ENCODE results near the gene FBRSL1. TPM values are rescaled to one million over a fixed set of nuclear protein-coding genes. Genes with fewer than 3 reads are reported as not detected.

FBRSL1 gene
- total RNA-seq, 1 experiment from 2014 or later, result 124 TPM

- Histone ChIP-seq H4K20me1 (ENCODE audit: insufficient read depth) (no peaks in the 10 kb centered on the region), H3K4me2 (ENCODE audit: low read length) (no peak overlapping the region), H3K4me3 (replicated peaks in 1 of 2; ENCODE audit: low read depth in 1 of 2, low read length in 2 of 2) (no peak overlapping the region), H3K27ac (ENCODE audit: low read depth, low read length) (no peak overlapping the region), H3K9me2 (ENCODE audit: insufficient read depth) (no peaks in the 10 kb centered on the region), H3K9ac (ENCODE audit: low read length) (no peak overlapping the region), H3K9me3 (ENCODE audit: control insufficient read depth in 1 of 2, insufficient read depth in 1 of 2, low read depth in 1 of 2, low read length in 2 of 2) (peaks cover 6 to 17% of the 10 kb centered on the region in 2 experiments; a peak in 2 of 4 replicates), H3K4me1 (ENCODE audit: control insufficient read depth in 1 of 2, insufficient read depth in 2 of 2, low read length in 2 of 2) (no peaks in the 10 kb centered on the region), H3K36me3 (ENCODE audit: control insufficient read depth in 1 of 2, insufficient read depth in 2 of 2, low read length in 2 of 2) (no peaks in the 10 kb centered on the region), H2AFZ (ENCODE audit: low read depth, low read length, poor library complexity, severe bottlenecking) (no peak overlapping the region), H3K79me2 (ENCODE audit: insufficient read depth, low read length) (no peaks in the 10 kb centered on the region), H3K27me3 (ENCODE audit: insufficient read depth, low read length) (no peaks in the 10 kb centered on the region)
- ChIA-PET POLR2A (no interaction called here), RAD21 (ENCODE audit: low non-redundant PET in 1 of 2, low total read pairs in 2 of 2, uncharacterized antibody in 2 of 2, unreplicated experiment in 2 of 2) (no interaction called here), CTCF (no interaction called here)
- intact Hi-C loops (cut with micrococcal nuclease), result no loop called here
- DNase-seq (ENCODE audit: low read depth, low spot score), result no peak
- ATAC-seq, result no peak
- no TSS peak for BruUV-seq (replicated peaks)
- TF ChIP-seq CBX3 (IDR thresholded peaks at IDR 0.05; ENCODE audit: low read depth), result no peak
- no peak for TF ChIP-seq POLR2A (IDR thresholded peaks at IDR 0.05; ENCODE audit: borderline replicate concordance, extremely low read depth, insufficient read depth, insufficient read length)
- TF ChIP-seq ZNF274 (IDR thresholded peaks at IDR 0.05; ENCODE audit: low read depth, low read length), result no peak
- no peak for TF ChIP-seq YY1 (IDR thresholded peaks at IDR 0.05; ENCODE audit: extremely low read depth, insufficient replicate concordance, low read depth, low read length)
- no peak for TF ChIP-seq FOSL1 (IDR thresholded peaks at IDR 0.05; ENCODE audit: low read depth)
- TF ChIP-seq ATF3 (IDR thresholded peaks at IDR 0.05), result no peak
These were observed 40.0 kb downstream of the FBRSL1 start for GRCh38 chr12:132529906-132530305.

GRCh38 chr12:132530447-132530846 lies 40.5 kb downstream of the FBRSL1 start:
- RAD21 ChIA-PET (ENCODE audit: low non-redundant PET in 1 of 2, low total read pairs in 2 of 2, uncharacterized antibody in 2 of 2, unreplicated experiment in 2 of 2), result no interaction called here
- intact Hi-C loops (cut with micrococcal nuclease), result no loop called here
- CTCF ChIA-PET, result no interaction called here
- H3K4me3 ChIP-seq (replicated peaks in 1 of 2; ENCODE audit: low read depth in 1 of 2, low read length in 2 of 2), result no peak overlapping the region
- POLR2A ChIA-PET, result no interaction called here
- ATAC-seq (no peak), DNase-seq (ENCODE audit: low read depth, low spot score) (no peak)
- no TSS peak for BruUV-seq (replicated peaks)
- H3K27ac ChIP-seq (ENCODE audit: low read depth, low read length), result no peak overlapping the region
- H3K79me2 ChIP-seq (ENCODE audit: insufficient read depth, low read length), result no peaks in the 10 kb centered on the region
- no peak overlapping the region for H3K9ac ChIP-seq (ENCODE audit: low read length)
- H3K9me2 ChIP-seq (ENCODE audit: insufficient read depth), result no peaks in the 10 kb centered on the region
- H3K27me3 ChIP-seq (ENCODE audit: insufficient read depth, low read length), result no peaks in the 10 kb centered on the region
- H3K4me2 ChIP-seq (ENCODE audit: low read length), result no peak overlapping the region
- H3K36me3 ChIP-seq (ENCODE audit: control insufficient read depth in 1 of 2, insufficient read depth in 2 of 2, low read length in 2 of 2), result no peaks in the 10 kb centered on the region
- no peak overlapping the region for H2AFZ ChIP-seq (ENCODE audit: low read depth, low read length, poor library complexity, severe bottlenecking)
- H4K20me1 ChIP-seq (ENCODE audit: insufficient read depth), result no peaks in the 10 kb centered on the region
- H3K4me1 ChIP-seq (ENCODE audit: control insufficient read depth in 1 of 2, insufficient read depth in 2 of 2, low read length in 2 of 2), result no peaks in the 10 kb centered on the region
- H3K9me3 ChIP-seq (ENCODE audit: control insufficient read depth in 1 of 2, insufficient read depth in 1 of 2, low read depth in 1 of 2, low read length in 2 of 2), result peaks cover 6 to 17% of the 10 kb centered on the region in 2 experiments; a peak in 2 of 4 replicates
- TF ChIP-seq POLR2A (IDR thresholded peaks at IDR 0.05; ENCODE audit: borderline replicate concordance, extremely low read depth, insufficient read depth, insufficient read length) (no peak), ELF1 (IDR thresholded peaks at IDR 0.05; ENCODE audit: borderline replicate concordance, low read depth) (no peak), REST (IDR thresholded peaks at IDR 0.05; ENCODE audit: low read depth) (no peak), JUND (IDR thresholded peaks at IDR 0.05) (no peak), SRF (IDR thresholded peaks at IDR 0.05; ENCODE audit: low read depth) (no peak), ATF3 (IDR thresholded peaks at IDR 0.05) (no peak), RAD21 (IDR thresholded peaks at IDR 0.05; ENCODE audit: low read depth) (no peak), FOSL1 (IDR thresholded peaks at IDR 0.05; ENCODE audit: low read depth) (no peak), ZBTB33 (IDR thresholded peaks at IDR 0.05; ENCODE audit: extremely low read depth, insufficient replicate concordance, low read length) (no peak), ZFX (IDR thresholded peaks at IDR 0.05) (no peak), SP1 (IDR thresholded peaks at IDR 0.05; ENCODE audit: low read depth) (no peak), TCF7L2 (IDR thresholded peaks at IDR 0.05; ENCODE audit: borderline replicate concordance, extremely low read depth, insufficient read depth, insufficient read length) (no peak), YY1 (IDR thresholded peaks at IDR 0.05; ENCODE audit: extremely low read depth, insufficient replicate concordance, low read depth, low read length) (no peak)
